Activated CD8-positive, alpha-beta memory T cell treated with anti-CD3 and anti-CD28 coated beads for 48 hours (primary cell): Measurements from ENCODE around the gene ELF2.
"Not testable (repeated sequence)": the region's sequence is repeated elsewhere in the genome, so short reads cannot be mapped to it uniquely, and the experiment has no call there.

Source experiments
- DNase-seq, 3 experiments: peaks; one replicate each; pipeline ENCODE4 v3.0.0-alpha.2; 2020; ENCODE audit warnings: low read depth in 2 of 3, low spot score in 2 of 3

The ELF2 gene

GRCh38 chr4:139188648-139189416 lies 11.8 kb upstream of the ELF2 start:
- DNase-seq, result no peak

- no peak for DNase-seq
Observed at GRCh38 chr4:139184129-139184528, 7.1 kb upstream of the ELF2 start.

- peak; percentile 71 to 72 (median 71) for DNase-seq
Observed at GRCh38 chr4:139177869-139178619, 1.0 kb upstream of the ELF2 start.

- peak; percentile 20 to 30 (median 23) for DNase-seq
Observed at GRCh38 chr4:139176302-139177048, 543 bp downstream of the ELF2 start.

GRCh38 chr4:139175646-139176301 lies 1.2 kb downstream of the ELF2 start:
- no peak for DNase-seq

- no peak for DNase-seq
Observed at GRCh38 chr4:139171876-139172691, 4.9 kb downstream of the ELF2 start.

- DNase-seq, result no peak
Observed at GRCh38 chr4:139170932-139171331, 6.1 kb downstream of the ELF2 start.

GRCh38 chr4:139167774-139168444 lies 9.1 kb downstream of the ELF2 start:
- no peak for DNase-seq

- no peak for DNase-seq
Observed at GRCh38 chr4:139164731-139165130, 12.3 kb downstream of the ELF2 start.

GRCh38 chr4:139163806-139164206 lies 13.2 kb downstream of the ELF2 start:
- DNase-seq, result no peak

GRCh38 chr4:139157977-139158376 lies 19.0 kb downstream of the ELF2 start:
- not testable (repeated sequence) for DNase-seq

GRCh38 chr4:139154952-139155557 lies 22.0 kb downstream of the ELF2 start:
- DNase-seq, result no peak

- DNase-seq, result no peak
Observed at GRCh38 chr4:139154538-139154937, 22.5 kb downstream of the ELF2 start.

- DNase-seq, result no peak
Observed at GRCh38 chr4:139154134-139154421, 22.9 kb downstream of the ELF2 start.

- DNase-seq, result no peak
Observed at GRCh38 chr4:139153411-139154133, 23.4 kb downstream of the ELF2 start.

- DNase-seq, result no peak
Observed at GRCh38 chr4:139152249-139152648, 24.8 kb downstream of the ELF2 start.

GRCh38 chr4:139146926-139147629 lies 29.9 kb downstream of the ELF2 start:
- DNase-seq, result no peak

GRCh38 chr4:139145552-139145932 lies 31.5 kb downstream of the ELF2 start:
- DNase-seq, result no peak
